Nephron progenitor cell (in vitro differentiated cells): ENCODE data around the gene CLBA1.

Experiments
- DNase-seq: peaks from one replicate; pipeline ENCODE4 v3.0.0; 2021
- H3K27ac Mint-ChIP-seq: 2 replicates; pipeline ENCODE4 v1.8.0; 2021; ENCODE audit warnings: mild to moderate bottlenecking, moderate library complexity, mixed read lengths
- H3K27me3 Mint-ChIP-seq: 2 replicates; pipeline ENCODE4 v1.8.0; 2021; ENCODE audit warnings: mild to moderate bottlenecking, low read depth, mixed read lengths; ENCODE audit not compliant: poor library complexity
- H3K36me3 Mint-ChIP-seq: 2 replicates; pipeline ENCODE4 v1.8.0; 2021; ENCODE audit warnings: low read depth, mixed read lengths
- H3K4me1 Mint-ChIP-seq: 2 replicates; pipeline ENCODE4 v1.8.0; 2021; ENCODE audit warnings: mixed read lengths
- H3K4me3 Mint-ChIP-seq: 2 replicates; pipeline ENCODE4 v1.8.0; 2021; ENCODE audit warnings: mild to moderate bottlenecking, moderate library complexity, mixed read lengths
- H3K9me3 Mint-ChIP-seq: 2 replicates; pipeline ENCODE4 v1.8.0; 2021; ENCODE audit warnings: mild to moderate bottlenecking, moderate library complexity, mixed read lengths
- TF ChIP-seq, protein P1 (sequence below): fragments of 200-600 bp; sonication (generic); IDR thresholded peaks from 2 replicates; pipeline ENCODE4 v1.5.0; 2021; ENCODE audit warnings: antibody characterized with exemption

CLBA1 gene

DNA sequence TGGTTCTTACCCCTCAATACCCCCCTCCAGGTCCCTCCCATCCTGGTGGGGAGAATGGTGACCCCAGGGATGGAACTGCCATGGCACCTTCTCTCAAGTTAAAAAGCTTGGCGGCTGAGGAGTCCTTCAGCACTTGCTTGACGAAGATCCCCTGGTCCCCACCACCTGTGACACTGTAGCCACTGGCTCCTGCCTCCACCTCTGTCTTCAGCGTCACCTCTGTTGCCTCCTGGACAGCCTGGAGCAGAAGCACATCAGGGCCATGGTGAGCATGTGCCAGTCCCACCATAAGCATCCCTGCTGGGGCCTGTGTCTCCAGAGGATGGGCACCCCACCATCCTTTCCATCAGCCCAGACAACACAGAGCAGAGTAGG, 30.2 kb upstream of the CLBA1 start:
- no peak for DNase-seq
- Mint-ChIP-seq H3K27ac (no peak overlapping the region), H3K36me3 (no peaks in the 10 kb centered on the region), H3K4me3 (no peak overlapping the region), H3K27me3 (peaks cover 44% of the 10 kb centered on the region), H3K4me1 (no peaks in the 10 kb centered on the region), H3K9me3 (no peaks in the 10 kb centered on the region)
- TF ChIP-seq, protein P1, sequence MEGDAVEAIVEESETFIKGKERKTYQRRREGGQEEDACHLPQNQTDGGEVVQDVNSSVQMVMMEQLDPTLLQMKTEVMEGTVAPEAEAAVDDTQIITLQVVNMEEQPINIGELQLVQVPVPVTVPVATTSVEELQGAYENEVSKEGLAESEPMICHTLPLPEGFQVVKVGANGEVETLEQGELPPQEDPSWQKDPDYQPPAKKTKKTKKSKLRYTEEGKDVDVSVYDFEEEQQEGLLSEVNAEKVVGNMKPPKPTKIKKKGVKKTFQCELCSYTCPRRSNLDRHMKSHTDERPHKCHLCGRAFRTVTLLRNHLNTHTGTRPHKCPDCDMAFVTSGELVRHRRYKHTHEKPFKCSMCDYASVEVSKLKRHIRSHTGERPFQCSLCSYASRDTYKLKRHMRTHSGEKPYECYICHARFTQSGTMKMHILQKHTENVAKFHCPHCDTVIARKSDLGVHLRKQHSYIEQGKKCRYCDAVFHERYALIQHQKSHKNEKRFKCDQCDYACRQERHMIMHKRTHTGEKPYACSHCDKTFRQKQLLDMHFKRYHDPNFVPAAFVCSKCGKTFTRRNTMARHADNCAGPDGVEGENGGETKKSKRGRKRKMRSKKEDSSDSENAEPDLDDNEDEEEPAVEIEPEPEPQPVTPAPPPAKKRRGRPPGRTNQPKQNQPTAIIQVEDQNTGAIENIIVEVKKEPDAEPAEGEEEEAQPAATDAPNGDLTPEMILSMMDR: no peak

DNA sequence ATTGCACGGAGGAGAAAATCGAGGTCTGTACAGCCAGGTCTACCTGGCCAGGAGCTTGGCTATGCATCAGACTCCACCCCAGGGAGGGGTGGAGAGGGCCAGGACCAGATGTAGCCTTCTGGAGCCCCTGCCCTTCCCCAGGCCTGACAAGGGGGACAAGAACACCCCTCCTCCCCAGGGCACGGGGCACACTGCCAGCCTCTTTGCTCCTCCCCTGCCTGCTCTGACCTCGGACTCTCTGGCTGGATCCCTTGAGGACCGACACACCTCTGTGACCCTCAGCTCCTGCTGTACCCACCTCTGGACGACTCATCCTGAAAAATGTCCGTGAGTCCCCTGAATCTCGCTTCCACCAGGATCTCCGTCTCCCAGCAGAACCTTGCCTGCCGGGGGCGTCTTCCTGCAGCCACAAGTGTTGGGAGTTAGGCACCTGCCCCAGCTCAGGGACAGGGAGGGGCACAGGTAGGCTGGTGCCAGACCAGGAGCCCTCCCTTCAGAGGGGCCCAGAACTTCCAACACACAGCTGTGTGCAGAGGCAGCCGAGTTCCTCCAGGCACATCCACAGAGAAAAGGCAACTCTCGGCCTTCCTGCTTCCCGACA, 29.2 kb upstream of the CLBA1 start:
- Mint-ChIP-seq H3K4me1 (no peaks in the 10 kb centered on the region), H3K4me3 (no peak overlapping the region), H3K27ac (no peak overlapping the region), H3K27me3 (peaks cover 50% of the 10 kb centered on the region), H3K9me3 (no peaks in the 10 kb centered on the region), H3K36me3 (no peaks in the 10 kb centered on the region)
- TF ChIP-seq, protein P1: no peak
- no peak for DNase-seq

DNA sequence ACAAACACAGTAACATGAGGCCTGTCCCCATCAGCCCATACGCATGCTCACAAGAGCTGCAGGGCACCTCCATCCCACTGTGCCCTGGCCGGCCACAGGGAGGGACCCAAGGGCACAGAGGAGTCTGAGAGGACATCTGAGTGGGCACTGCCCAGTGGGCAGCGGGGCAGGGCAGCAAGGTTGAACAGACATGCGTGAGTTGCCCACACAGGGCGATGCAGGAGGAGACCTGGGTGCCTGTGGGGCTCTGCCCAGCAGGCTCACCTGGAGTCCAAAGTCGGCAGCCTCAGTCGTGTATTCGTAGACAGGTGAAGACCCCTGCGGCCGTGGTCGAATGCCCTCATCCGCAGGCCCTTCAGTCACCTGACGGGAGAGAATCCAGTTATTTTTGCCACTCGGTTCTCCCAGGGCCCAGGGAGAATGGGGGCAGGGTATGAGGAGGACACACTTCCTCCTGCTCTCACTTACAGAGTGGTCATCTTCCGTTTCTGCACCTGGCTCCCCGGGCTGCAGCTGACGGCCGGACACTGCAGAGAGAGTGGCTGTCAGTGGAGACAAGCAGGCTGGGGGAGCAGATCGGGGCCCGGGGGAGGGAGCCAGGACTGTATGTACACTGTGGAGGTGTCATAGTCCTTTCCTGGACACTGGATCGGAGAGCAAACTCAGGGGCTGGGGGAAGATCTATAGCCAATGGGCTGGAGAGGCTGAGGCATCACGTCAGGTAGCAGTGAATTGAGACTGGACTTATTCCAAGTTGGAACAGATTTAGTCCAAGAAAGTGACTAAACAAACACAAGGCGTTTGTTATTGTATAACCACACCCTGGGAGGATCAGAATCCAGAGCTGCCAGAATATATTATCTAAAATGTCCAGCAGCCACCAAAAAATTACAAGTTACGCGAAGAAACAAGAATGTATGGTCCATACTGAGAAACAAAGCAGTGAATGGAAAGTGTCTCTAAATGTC, 28.2 kb upstream of the CLBA1 start:
- no peak overlapping the region for H3K4me3 Mint-ChIP-seq
- H3K36me3 Mint-ChIP-seq: no peaks in the 10 kb centered on the region
- H3K27ac Mint-ChIP-seq: no peak overlapping the region

DNA sequence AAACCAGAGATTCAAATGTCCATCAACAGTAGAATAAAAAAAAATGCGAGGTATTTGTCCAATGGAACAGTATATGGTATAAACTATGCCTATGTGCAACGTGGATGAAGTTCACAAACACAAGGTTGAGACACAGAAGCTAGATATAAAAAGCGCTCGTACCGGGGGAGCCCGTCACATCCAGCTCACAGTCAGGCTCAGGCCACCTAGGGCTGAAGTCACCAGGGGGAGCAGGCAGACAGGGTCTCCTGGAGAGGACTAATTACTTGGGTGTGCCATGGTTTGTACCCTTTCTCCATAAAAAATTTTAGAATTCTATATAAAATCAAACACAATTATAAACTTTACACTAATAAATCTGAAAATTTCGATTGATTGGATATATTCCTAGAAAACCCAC, 21.0 kb upstream of the CLBA1 start:
- TF ChIP-seq, protein P1: no peak
- Mint-ChIP-seq H3K9me3 (no peaks in the 10 kb centered on the region), H3K4me1 (peaks cover 23% of the 10 kb centered on the region), H3K27ac (no peak overlapping the region), H3K36me3 (no peaks in the 10 kb centered on the region), H3K4me3 (no peak overlapping the region), H3K27me3 (peaks cover 40% of the 10 kb centered on the region)
- no peak for DNase-seq

More for the DNA sequence above, 28.2 kb upstream of the CLBA1 start:
- H3K27me3 Mint-ChIP-seq: peaks cover 58% of the 10 kb centered on the region
- H3K4me1 Mint-ChIP-seq: no peaks in the 10 kb centered on the region
- H3K9me3 Mint-ChIP-seq: no peaks in the 10 kb centered on the region
- DNase-seq: no peak
- TF ChIP-seq, protein P1: no peak

DNA sequence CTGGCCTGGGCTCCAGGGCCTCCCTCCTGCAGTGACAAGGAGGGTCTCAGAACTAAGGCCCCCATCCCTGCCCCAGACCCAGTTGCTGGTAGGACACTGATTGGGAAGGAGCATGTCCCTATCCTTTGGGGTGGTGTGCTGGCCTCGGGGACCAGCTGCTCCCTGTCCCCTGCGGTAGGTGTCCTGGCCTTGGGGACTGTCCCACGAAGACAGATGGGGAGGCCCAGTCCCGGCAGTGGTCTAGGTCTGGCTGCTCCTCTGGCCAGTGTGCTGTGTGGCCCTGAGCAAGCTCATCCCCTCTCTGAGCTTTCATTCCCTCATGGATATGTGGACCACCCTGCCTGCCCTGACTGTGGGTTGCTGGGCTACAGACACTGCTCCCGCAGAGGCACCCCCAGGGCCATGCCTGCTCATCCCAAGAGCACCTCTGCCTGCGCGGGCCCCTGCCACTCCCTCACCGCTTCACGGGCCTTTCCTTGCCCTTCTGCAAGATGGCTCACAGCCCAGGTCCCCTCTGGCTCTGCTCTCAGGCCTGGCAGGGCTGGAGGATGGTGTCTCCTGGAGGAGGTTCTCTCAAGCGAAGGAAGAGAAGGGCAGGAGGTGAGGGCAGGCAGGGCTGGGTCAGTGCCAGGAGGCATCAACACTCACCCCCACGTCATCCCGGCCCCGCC, 19.9 kb upstream of the CLBA1 start:
- TF ChIP-seq, protein P1: no peak
- Mint-ChIP-seq H3K27ac (no peak overlapping the region), H3K27me3 (peaks cover 29% of the 10 kb centered on the region), H3K9me3 (no peaks in the 10 kb centered on the region), H3K4me1 (peaks cover 23% of the 10 kb centered on the region), H3K4me3 (no peak overlapping the region), H3K36me3 (no peaks in the 10 kb centered on the region)
- DNase-seq: no peak
